Astrocyte of the cerebellum (primary cell): ENCODE measurements around the gene KCTD7.
"Not testable (repeated sequence)": the region's sequence is repeated elsewhere in the genome, so short reads cannot be mapped to it uniquely, and the experiment has no call there.

Experiments used
- DNase-seq: peaks from one replicate; pipeline ENCODE4 v3.0.0-alpha.2; 2011; ENCODE audit warnings: low read depth
- H3K4me3 ChIP-seq: 2 replicates; pipeline ENCODE4 v1.5.1; 2011; ENCODE audit warnings: mild to moderate bottlenecking, low read depth, low read length, moderate library complexity
- in situ Hi-C: cut with HindIII; loops from 2 replicates; pipeline ENCODE4 v1.10.0; 2017; ENCODE audit warnings: low sequenced_read_pairs
- TF ChIP-seq, protein P1 (sequence below): IDR thresholded peaks from 2 replicates; pipeline ENCODE4 v1.5.1; 2012; ENCODE audit warnings: low read length, low read depth, moderate library complexity, mild to moderate bottlenecking; ENCODE audit errors: missing control alignments

KCTD7 gene

GRCh38 chr7:66639773-66640172, 11.1 kb downstream of the KCTD7 start:
- TF ChIP-seq, protein P1, sequence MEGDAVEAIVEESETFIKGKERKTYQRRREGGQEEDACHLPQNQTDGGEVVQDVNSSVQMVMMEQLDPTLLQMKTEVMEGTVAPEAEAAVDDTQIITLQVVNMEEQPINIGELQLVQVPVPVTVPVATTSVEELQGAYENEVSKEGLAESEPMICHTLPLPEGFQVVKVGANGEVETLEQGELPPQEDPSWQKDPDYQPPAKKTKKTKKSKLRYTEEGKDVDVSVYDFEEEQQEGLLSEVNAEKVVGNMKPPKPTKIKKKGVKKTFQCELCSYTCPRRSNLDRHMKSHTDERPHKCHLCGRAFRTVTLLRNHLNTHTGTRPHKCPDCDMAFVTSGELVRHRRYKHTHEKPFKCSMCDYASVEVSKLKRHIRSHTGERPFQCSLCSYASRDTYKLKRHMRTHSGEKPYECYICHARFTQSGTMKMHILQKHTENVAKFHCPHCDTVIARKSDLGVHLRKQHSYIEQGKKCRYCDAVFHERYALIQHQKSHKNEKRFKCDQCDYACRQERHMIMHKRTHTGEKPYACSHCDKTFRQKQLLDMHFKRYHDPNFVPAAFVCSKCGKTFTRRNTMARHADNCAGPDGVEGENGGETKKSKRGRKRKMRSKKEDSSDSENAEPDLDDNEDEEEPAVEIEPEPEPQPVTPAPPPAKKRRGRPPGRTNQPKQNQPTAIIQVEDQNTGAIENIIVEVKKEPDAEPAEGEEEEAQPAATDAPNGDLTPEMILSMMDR = no peak
- H3K4me3 ChIP-seq = no peak overlapping the region
- in situ Hi-C loops = no loop called here
- DNase-seq = no peak

GRCh38 chr7:66640802-66641525, 12.3 kb downstream of the KCTD7 start:
- TF ChIP-seq, protein P1 = no peak
- in situ Hi-C loops = no loop called here
- DNase-seq = no peak
- H3K4me3 ChIP-seq = no peak overlapping the region

DNA sequence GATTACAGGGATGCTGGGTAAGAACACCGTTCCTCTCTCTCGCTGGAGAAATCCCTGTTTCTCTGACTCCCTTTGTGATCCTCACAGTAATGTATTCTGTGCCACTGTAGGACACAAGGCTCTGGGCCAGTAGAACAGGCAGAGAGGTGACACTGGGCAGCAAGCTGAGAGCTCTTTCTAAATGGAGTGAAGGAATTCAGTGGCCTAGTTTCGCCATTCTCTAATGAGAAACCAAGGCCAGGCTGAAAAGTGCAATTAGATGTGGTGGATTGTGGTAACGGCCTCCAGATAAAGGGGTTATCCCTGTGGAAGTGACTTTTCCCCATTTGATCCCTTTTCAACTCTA, 12.8 kb downstream of the KCTD7 start:
- no peak for DNase-seq
- TF ChIP-seq, protein P1 = no peak
- H3K4me3 ChIP-seq = no peak overlapping the region
- in situ Hi-C loops = no loop called here

DNA sequence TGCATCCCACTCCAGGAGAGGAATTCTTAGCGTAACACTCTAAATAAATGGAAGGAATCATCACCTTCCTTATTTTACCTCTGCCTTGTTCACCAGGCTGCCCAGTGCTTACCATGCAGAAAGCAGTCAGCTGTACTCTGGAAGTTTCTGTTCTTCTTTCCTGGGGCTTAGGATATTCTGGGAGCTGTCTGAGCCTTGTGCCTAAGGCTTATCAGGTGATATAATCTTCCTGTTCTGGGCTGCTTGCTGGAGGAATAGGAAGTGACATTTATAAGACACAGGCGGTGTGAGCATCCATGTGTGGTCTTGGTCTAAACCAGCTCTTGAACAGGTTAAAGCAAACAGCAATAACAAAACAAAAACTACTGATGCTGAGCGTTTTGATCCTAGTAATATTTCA, 13.5 kb downstream of the KCTD7 start:
- TF ChIP-seq, protein P1 = no peak
- DNase-seq = no peak
- in situ Hi-C loops = no loop called here
- no peak overlapping the region for H3K4me3 ChIP-seq

DNA sequence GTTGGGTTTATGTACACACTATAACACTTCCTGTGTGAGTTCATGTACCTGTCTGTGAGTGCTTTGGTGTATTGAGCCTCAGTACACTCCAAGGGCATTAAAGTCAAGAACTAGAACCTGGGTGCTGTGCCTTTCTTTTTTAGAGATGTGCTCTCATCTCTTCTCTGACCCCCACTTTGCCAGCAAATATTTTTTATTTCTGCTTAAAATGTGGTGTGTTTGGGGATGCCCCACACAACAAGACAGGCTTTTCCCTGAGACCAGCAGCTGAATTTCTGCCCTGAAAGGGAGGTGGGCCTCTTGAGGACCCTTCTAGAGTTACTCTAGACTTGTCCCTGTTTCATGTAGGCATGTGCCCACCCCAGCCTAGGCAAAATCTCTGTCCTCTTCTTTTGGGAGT, 14.3 kb downstream of the KCTD7 start:
- no peak overlapping the region for H3K4me3 ChIP-seq
- TF ChIP-seq, protein P1 = no peak
- in situ Hi-C loops = no loop called here
- DNase-seq = no peak

DNA sequence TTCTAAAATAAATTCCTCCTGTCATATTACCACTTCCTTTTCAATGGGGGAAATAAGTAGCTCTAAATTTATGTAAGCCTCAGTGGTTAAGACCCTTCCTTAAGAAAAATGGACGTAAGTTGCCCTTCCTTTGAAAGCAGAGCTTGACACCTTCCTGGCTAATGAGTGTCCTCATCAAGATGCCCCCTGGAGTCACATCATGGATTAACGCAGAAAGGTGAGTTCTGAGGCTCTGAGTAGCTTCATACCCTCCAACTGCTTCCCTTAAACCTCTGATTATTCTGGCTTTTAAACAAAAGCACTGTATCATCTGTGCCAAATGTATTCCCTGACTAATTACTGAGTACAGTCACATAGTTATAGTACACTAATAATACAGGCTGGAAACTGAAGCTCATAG, 14.7 kb downstream of the KCTD7 start:
- H3K4me3 ChIP-seq = no peak overlapping the region
- in situ Hi-C loops = no loop called here
- DNase-seq = no peak
- TF ChIP-seq, protein P1 = no peak

DNA sequence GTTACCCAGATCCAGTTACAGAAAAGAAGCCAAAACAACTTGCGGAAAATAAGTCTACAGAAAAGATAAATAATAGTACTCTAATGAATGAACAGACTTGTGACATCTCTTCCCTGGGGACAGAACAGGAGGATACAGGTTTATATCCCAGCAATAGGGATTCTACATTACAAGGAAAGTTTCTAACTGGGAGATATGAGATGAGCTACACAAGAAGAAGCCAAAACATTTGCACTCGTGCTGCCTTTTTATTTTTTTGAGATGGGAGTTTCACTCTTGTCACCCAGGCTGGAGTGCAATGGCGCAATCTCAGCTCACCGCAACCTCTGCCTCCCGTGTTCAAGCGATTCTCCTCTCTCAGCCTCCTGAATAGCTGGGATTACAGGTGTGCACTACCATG, 22.3 kb downstream of the KCTD7 start:
- H3K4me3 ChIP-seq, in situ Hi-C loops, DNase-seq: not testable (repeated sequence)

DNA sequence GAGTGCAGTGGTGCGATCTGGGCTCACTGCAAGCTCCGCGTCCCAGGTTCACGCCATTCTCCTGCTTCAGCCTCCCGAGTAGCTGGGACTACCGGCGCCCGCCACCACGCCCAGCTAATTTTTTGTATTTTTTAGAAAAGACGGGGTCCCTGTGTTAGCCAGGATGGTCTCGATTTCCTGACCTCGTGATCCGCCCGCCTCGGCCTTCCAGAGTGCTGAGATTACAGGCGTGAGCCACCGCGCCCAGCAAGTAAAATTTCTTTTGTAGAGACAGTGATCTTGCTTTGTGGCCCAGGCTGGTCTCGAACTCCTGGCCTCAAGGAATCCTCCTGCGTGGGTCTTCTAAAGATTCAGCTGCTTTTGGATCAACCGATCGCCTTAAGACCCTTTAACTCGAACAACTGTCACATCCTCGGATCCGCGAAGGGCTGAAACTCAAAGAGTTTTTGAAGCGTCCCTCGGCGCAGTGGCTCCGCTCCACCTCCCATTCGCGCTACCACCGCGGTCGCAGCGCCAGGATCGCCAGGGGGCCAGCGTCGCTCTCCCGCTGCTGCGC, 25.1 kb downstream of the KCTD7 start:
- DNase-seq, in situ Hi-C loops: not testable (repeated sequence)
- H3K4me3 ChIP-seq = peak overlapping the region; percentile 93
